ENCODE measurements around the gene UNKL. TPM values are rescaled to one million over a fixed set of nuclear protein-coding genes. Genes with fewer than 3 reads are reported as not detected.

UNKL gene
- total and polyA plus RNA-seq, 3 donors from 2014 or later = 23.7 to 49.9 (median 49.2) TPM

- intact Hi-C loops (cut with DNase I; ENCODE audit: low total_unique reads) = no loop called here
- no peaks in the 10 kb centered on the region for H3K9me3 ChIP-seq
- WGBS, 2 donors = 88 to 90% methylated on average over 12 to 15 of the region's 15 CpGs
- H3K4me1 ChIP-seq = no peaks in the 10 kb centered on the region
- no peaks in the 10 kb centered on the region for H3K36me3 ChIP-seq (ENCODE audit: low read depth, missing control alignments)
- H3K27me3 ChIP-seq = no peaks in the 10 kb centered on the region
- DNase-seq = no peak
- TF ChIP-seq POLR2A (IDR thresholded peaks at IDR 0.05) (no peak), CTCF (IDR thresholded peaks at IDR 0.05) (no peak)
- no peak overlapping the region for H3K4me3 ChIP-seq
- no peak overlapping the region for H3K27ac ChIP-seq
Measured at GRCh38 chr16:1325261-1325660, 89.2 kb downstream of the UNKL start.

GRCh38 chr16:1324286-1324826 is 90.1 kb downstream of the UNKL start:
- TF ChIP-seq POLR2A (IDR thresholded peaks at IDR 0.05) = no peak
- no peak for TF ChIP-seq CTCF (IDR thresholded peaks at IDR 0.05)
- Histone ChIP-seq H3K4me3 (no peak overlapping the region), H3K4me1 (no peaks in the 10 kb centered on the region), H3K27ac (no peak overlapping the region), H3K27me3 (no peaks in the 10 kb centered on the region), H3K36me3 (ENCODE audit: low read depth, missing control alignments) (no peaks in the 10 kb centered on the region), H3K9me3 (no peaks in the 10 kb centered on the region)
- 84 to 87% methylated on average over 16 to 22 of the region's 22 CpGs for WGBS, 2 donors
- no peak for DNase-seq
- intact Hi-C loops (cut with DNase I; ENCODE audit: low total_unique reads) = no loop called here

GRCh38 chr16:1323296-1324239 is 90.9 kb downstream of the UNKL start:
- no peak for DNase-seq
- H3K9me3 ChIP-seq = no peaks in the 10 kb centered on the region
- H3K4me1 ChIP-seq = no peaks in the 10 kb centered on the region
- H3K27ac ChIP-seq = no peak overlapping the region
- H3K4me3 ChIP-seq = no peak overlapping the region
- no peaks in the 10 kb centered on the region for H3K36me3 ChIP-seq (ENCODE audit: low read depth, missing control alignments)
- WGBS, 2 donors = 76 to 84% methylated on average over 20 to 35 of the region's 35 CpGs
- intact Hi-C loops (cut with DNase I; ENCODE audit: low total_unique reads) = no loop called here
- H3K27me3 ChIP-seq = no peaks in the 10 kb centered on the region
- TF ChIP-seq CTCF (IDR thresholded peaks at IDR 0.05) (no peak), POLR2A (IDR thresholded peaks at IDR 0.05) (no peak)

- Histone ChIP-seq H3K27ac (no peak overlapping the region), H3K9me3 (no peaks in the 10 kb centered on the region), H3K4me3 (no peak overlapping the region), H3K27me3 (no peaks in the 10 kb centered on the region), H3K4me1 (no peaks in the 10 kb centered on the region), H3K36me3 (ENCODE audit: low read depth, missing control alignments) (no peaks in the 10 kb centered on the region)
- TF ChIP-seq POLR2A (IDR thresholded peaks at IDR 0.05) (no peak), CTCF (IDR thresholded peaks at IDR 0.05) (no peak)
- DNase-seq = no peak
- WGBS, 2 donors = 93 to 98% methylated on average over 8 of the region's 8 CpGs
- intact Hi-C loops (cut with DNase I; ENCODE audit: low total_unique reads) = no loop called here
Measured at GRCh38 chr16:1322407-1322806, 92.1 kb downstream of the UNKL start.
